CD4-positive, alpha-beta T cell (primary cell): ENCODE results near the gene CST4. TPM values are rescaled to one million over a fixed set of nuclear protein-coding genes. Genes with fewer than 3 reads are reported as not detected.

Source experiments
- ATAC-seq: fragments of 200-7000 bp; cut with Tn5 transposase; one replicate; pipeline ENCODE4 v1.10.0; 2022; ENCODE audit warnings: mild to moderate bottlenecking; ENCODE audit not compliant: poor library complexity
- CTCF ChIA-PET: fragments of 350-600 bp; sonication (Branson Sonifier 250); formaldehyde crosslinking; loops from one replicate; lab custom pipeline; 2021; ENCODE audit warnings: antibody characterized with exemption, inconsistent platforms; lab: Charles Lee
- POLR2A ChIA-PET: fragments of 350-600 bp; sonication (Branson Sonifier 250); formaldehyde crosslinking; loops from one replicate; lab custom pipeline; 2021; ENCODE audit warnings: antibody characterized with exemption, inconsistent platforms; lab: Charles Lee
- DNase-seq, 14 experiments: peaks; one replicate each; pipeline ENCODE4 v3.0.0-alpha.2; 2013 to 2020; ENCODE audit warnings: mixed read lengths in 2 of 14
- H3K27ac ChIP-seq, 2 donors: one replicate each; pipeline versions ENCODE4 v1.5.1 to v1.7.0; 2013; ENCODE audit warnings: low read length in 2 of 2, low read depth in 1 of 2, mild to moderate bottlenecking in 1 of 2
- H3K27me3 ChIP-seq, 2 experiments: 1 replicate in 1 of 2; 2 replicates in 1 of 2; pipeline versions ENCODE4 v1.6.1 to v1.7.0; 2013; ENCODE audit warnings: low read length in 2 of 2, control low read depth in 1 of 2, mild to moderate bottlenecking in 1 of 2, moderate library complexity in 1 of 2; ENCODE audit not compliant: insufficient read depth in 2 of 2, control insufficient read depth in 1 of 2
- H3K36me3 ChIP-seq: one replicate; pipeline ENCODE4 v1.6.1; 2013; ENCODE audit warnings: low read length, control low read depth; ENCODE audit not compliant: insufficient read depth
- H3K4me1 ChIP-seq: one replicate; pipeline ENCODE4 v1.6.1; 2013; ENCODE audit warnings: low read length, control low read depth; ENCODE audit not compliant: insufficient read depth
- H3K4me3 ChIP-seq: one replicate; pipeline ENCODE4 v1.5.1; 2013; ENCODE audit warnings: mild to moderate bottlenecking, low read length, moderate library complexity
- H3K9me3 ChIP-seq, 2 experiments: 1 replicate in 1 of 2; 2 replicates in 1 of 2; pipeline versions ENCODE4 v1.6.1 to v1.7.0; 2013; ENCODE audit warnings: low read length in 2 of 2, mild to moderate bottlenecking in 2 of 2, control low read depth in 1 of 2, moderate library complexity in 1 of 2; ENCODE audit not compliant: control insufficient read depth in 1 of 2, insufficient read depth in 1 of 2
- H3K27ac Mint-ChIP-seq: one replicate; pipeline ENCODE4 v1.8.0; 2020; ENCODE audit warnings: mixed read lengths
- H3K27me3 Mint-ChIP-seq: one replicate; pipeline ENCODE4 v1.8.0; 2021; ENCODE audit warnings: mixed read lengths
- H3K36me3 Mint-ChIP-seq: one replicate; pipeline ENCODE4 v1.8.0; 2021; ENCODE audit warnings: low read depth, mixed read lengths
- H3K4me1 Mint-ChIP-seq: one replicate; pipeline ENCODE4 v1.8.0; 2021; ENCODE audit warnings: low read depth, mixed read lengths
- H3K4me3 Mint-ChIP-seq: one replicate; pipeline ENCODE4 v1.8.0; 2020; ENCODE audit warnings: mild to moderate bottlenecking, mixed read lengths
- H3K9me3 Mint-ChIP-seq: one replicate; pipeline ENCODE4 v1.8.0; 2020; ENCODE audit warnings: mixed read lengths
- intact Hi-C, 2 experiments: fragments of 100-400 bp; cut with DNase I in 1 of 2; cut with micrococcal nuclease in 1 of 2; formaldehyde crosslinking; loops; one replicate each; pipeline versions ENCODE4 v1.15.1 to v1.9.0; 2023 to 2025; cut with DNase I, micrococcal nuclease
- total RNA-seq, 174 experiments: library from RNA in 2 of 174; stranded (reverse) in 2 of 174; gene quantifications; one replicate each; pipeline ENCODE4 v1.2.3 and lab custom pipeline; 2021 to 2026
- TF ChIP-seq, protein P1 (sequence below): fragments of 200-600 bp; IDR thresholded peaks from one replicate; pipeline ENCODE4 v1.8.0; 2022; ENCODE audit warnings: antibody characterized with exemption, mild to moderate bottlenecking

CST4 gene
- total RNA-seq, 2 experiments from 2014 or later = not detected

- Histone ChIP-seq H3K27ac (no peak overlapping the region), H3K9me3 (peaks cover 0 to 2% of the 10 kb centered on the region in 2 experiments), H3K36me3 (no peaks in the 10 kb centered on the region), H3K4me1 (no peaks in the 10 kb centered on the region), H3K4me3 (no peak overlapping the region), H3K27me3 (peaks cover 3 to 9% of the 10 kb centered on the region in 2 experiments)
- peaks cover 5% of the 10 kb centered on the region for H3K4me1 Mint-ChIP-seq
- H3K9me3 Mint-ChIP-seq = no peaks in the 10 kb centered on the region
- no peak overlapping the region for H3K27ac Mint-ChIP-seq
- no peak for DNase-seq
- ATAC-seq = no peak
- peaks cover 22% of the 10 kb centered on the region for H3K27me3 Mint-ChIP-seq
- POLR2A ChIA-PET = no interaction called here
- TF ChIP-seq, protein P1, sequence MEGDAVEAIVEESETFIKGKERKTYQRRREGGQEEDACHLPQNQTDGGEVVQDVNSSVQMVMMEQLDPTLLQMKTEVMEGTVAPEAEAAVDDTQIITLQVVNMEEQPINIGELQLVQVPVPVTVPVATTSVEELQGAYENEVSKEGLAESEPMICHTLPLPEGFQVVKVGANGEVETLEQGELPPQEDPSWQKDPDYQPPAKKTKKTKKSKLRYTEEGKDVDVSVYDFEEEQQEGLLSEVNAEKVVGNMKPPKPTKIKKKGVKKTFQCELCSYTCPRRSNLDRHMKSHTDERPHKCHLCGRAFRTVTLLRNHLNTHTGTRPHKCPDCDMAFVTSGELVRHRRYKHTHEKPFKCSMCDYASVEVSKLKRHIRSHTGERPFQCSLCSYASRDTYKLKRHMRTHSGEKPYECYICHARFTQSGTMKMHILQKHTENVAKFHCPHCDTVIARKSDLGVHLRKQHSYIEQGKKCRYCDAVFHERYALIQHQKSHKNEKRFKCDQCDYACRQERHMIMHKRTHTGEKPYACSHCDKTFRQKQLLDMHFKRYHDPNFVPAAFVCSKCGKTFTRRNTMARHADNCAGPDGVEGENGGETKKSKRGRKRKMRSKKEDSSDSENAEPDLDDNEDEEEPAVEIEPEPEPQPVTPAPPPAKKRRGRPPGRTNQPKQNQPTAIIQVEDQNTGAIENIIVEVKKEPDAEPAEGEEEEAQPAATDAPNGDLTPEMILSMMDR = no peak
- CTCF ChIA-PET = no interaction called here
- H3K36me3 Mint-ChIP-seq = no peaks in the 10 kb centered on the region
- intact Hi-C loops = loop anchor here in 1 of 2 experiments (10.0 kb wide), 1 partner anchor 56 kb away; no protein-coding TSS in a partner anchor
- no peak overlapping the region for H3K4me3 Mint-ChIP-seq
These were observed 47.9 kb downstream of the CST4 start for GRCh38 chr20:23640671-23641667.

DNA sequence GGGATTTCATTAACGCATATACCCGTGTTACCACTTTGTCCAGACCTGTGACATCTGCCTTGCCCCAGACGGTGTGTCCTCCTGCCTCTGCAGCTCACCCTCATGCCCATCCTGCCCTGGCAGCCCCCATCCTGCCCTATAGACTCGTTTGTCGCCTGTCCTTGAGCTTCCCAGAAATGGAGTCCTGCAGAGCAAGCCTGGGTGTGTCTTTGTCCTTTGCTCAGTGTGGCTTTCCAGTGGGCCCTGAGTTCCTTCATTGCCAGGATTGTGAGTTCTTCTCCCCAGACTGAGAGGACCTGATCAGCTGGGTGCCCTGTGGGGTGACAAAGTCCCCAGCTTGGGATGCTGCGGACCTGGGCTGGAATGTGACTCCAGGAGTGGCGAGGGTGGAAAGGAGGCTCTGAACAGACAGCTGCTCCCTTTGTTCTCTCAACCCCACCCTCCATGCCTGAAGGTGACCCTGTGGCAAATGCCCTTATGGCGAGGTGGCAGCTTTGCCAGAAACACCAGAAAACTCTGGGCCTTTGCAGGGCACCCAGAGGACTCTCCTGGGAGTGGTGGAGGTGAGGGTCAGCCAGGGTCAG, 48.7 kb downstream of the CST4 start:
- Histone ChIP-seq H3K36me3 (no peaks in the 10 kb centered on the region), H3K4me3 (no peak overlapping the region), H3K27ac (no peak overlapping the region), H3K27me3 (peaks cover 3 to 9% of the 10 kb centered on the region in 2 experiments), H3K4me1 (no peaks in the 10 kb centered on the region), H3K9me3 (peaks cover 0 to 2% of the 10 kb centered on the region in 2 experiments)
- peaks cover 5% of the 10 kb centered on the region for H3K4me1 Mint-ChIP-seq
- no peaks in the 10 kb centered on the region for H3K9me3 Mint-ChIP-seq
- intact Hi-C loops = loop anchor here in 1 of 2 experiments (10.0 kb wide), 1 partner anchor 55 kb away; no protein-coding TSS in a partner anchor
- ChIA-PET CTCF (no interaction called here), POLR2A (no interaction called here)
- no peak overlapping the region for H3K4me3 Mint-ChIP-seq
- TF ChIP-seq, protein P1 = no peak
- H3K27ac Mint-ChIP-seq = no peak overlapping the region
- no peaks in the 10 kb centered on the region for H3K36me3 Mint-ChIP-seq
- DNase-seq = no peak
- H3K27me3 Mint-ChIP-seq = peaks cover 25% of the 10 kb centered on the region
- no peak for ATAC-seq

DNA sequence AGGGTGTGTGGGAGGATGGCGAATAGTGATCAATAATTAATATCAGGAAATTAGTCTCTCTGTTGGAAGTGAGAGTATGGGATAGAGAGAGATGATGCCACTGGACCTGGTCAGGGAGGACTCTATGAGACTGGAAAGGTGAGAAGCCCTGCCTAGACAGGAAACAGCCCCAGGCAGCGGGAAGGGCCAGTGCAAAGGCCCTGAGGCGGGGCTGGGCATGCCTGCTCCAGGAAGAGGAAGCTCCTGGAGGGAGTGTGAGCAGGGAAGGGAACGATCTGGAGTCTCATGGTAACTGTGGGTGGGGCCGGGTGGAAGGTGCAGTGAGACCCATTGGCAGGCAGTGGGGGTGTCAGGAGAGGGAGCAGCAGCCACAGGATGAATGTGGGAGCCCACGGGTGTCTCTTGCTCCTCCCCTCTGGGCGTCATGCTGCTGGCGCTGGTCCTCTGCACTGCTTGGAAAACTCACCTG, 49.3 kb downstream of the CST4 start:
- H3K9me3 Mint-ChIP-seq = no peaks in the 10 kb centered on the region
- DNase-seq (no peak), ATAC-seq (no peak)
- H3K27me3 ChIP-seq = peaks cover 3 to 9% of the 10 kb centered on the region in 2 experiments
- POLR2A ChIA-PET = no interaction called here
- TF ChIP-seq, protein P1 = no peak
- intact Hi-C loops = no loop called here
- H3K36me3 ChIP-seq = no peaks in the 10 kb centered on the region
- peaks cover 0 to 2% of the 10 kb centered on the region in 2 experiments for H3K9me3 ChIP-seq
- H3K36me3 Mint-ChIP-seq = no peaks in the 10 kb centered on the region
- CTCF ChIA-PET = no interaction called here
- H3K27ac Mint-ChIP-seq = no peak overlapping the region
- H3K4me3 ChIP-seq = no peak overlapping the region
- H3K4me3 Mint-ChIP-seq = no peak overlapping the region
- H3K4me1 Mint-ChIP-seq = peaks cover 5% of the 10 kb centered on the region
- no peak overlapping the region for H3K27ac ChIP-seq
- H3K4me1 ChIP-seq = no peaks in the 10 kb centered on the region
- H3K27me3 Mint-ChIP-seq = peaks cover 29% of the 10 kb centered on the region
